Endothelial cell of umbilical vein (primary cell): ENCODE data around the gene FBXO9. TPM values are rescaled to one million over a fixed set of nuclear protein-coding genes. Genes with fewer than 3 reads are reported as not detected.

Experiments used
- BruUV-seq: library from RNA; stranded (reverse); fragments of 400-500 nt; replicated peaks from 2 replicates; lab custom pipeline; 2021; lab: Mats Ljungman, UMichigan
- CTCF ChIA-PET: fragments of 300-600, 350-600 bp; sonication (Branson Sonifier 250); formaldehyde crosslinking; loops from one replicate; lab custom pipeline; 2021; ENCODE audit warnings: antibody characterized with exemption, inconsistent platforms; lab: Charles Lee
- POLR2A ChIA-PET: fragments of 300-600, 350-600 bp; sonication (Branson Sonifier 250); formaldehyde crosslinking; loops from one replicate; lab custom pipeline; 2021; ENCODE audit warnings: antibody characterized with exemption, inconsistent platforms; lab: Charles Lee
- DNase-seq: peaks from one replicate; pipeline ENCODE4 v3.0.0-alpha.2; 2011; ENCODE audit warnings: low read depth, low spot score
- FAIRE-seq: peaks from 2 replicates; lab custom pipeline; 2011; peaks lifted over from hg19 to GRCh38; lab: Jason Lieb, UNC
- H2AFZ ChIP-seq: 2 replicates; pipeline ENCODE4 v1.6.0; 2012; ENCODE audit warnings: low read depth, low read length, control low read depth, inconsistent platforms
- H3K27ac ChIP-seq: 2 replicates; pipeline ENCODE4 v1.5.1; 2011; ENCODE audit warnings: low read depth, mild to moderate bottlenecking, control low read depth, low read length, moderate library complexity; ENCODE audit not compliant: insufficient read depth
- H3K27me3 ChIP-seq, 2 experiments: 2 replicates each; pipeline versions ENCODE4 v1.6.0 to v1.6.1; 2011; ENCODE audit warnings: low read length in 2 of 2, mixed read lengths in 1 of 2; ENCODE audit not compliant: control insufficient read depth in 2 of 2, insufficient read depth in 2 of 2
- H3K36me3 ChIP-seq, 2 experiments: 2 replicates in 1 of 2; 3 replicates in 1 of 2; pipeline ENCODE4 v1.5.1; 2011; ENCODE audit warnings: low read length in 2 of 2, mild to moderate bottlenecking in 1 of 2, moderate library complexity in 1 of 2; ENCODE audit not compliant: control insufficient read depth in 2 of 2, insufficient read depth in 2 of 2; ENCODE audit errors: extremely low read depth in 1 of 2
- H3K4me1 ChIP-seq: 3 replicates; pipeline ENCODE4 v1.5.1; 2011; ENCODE audit warnings: mild to moderate bottlenecking, low read length; ENCODE audit not compliant: control insufficient read depth, insufficient read depth; ENCODE audit errors: extremely low read depth
- H3K4me2 ChIP-seq: 2 replicates; pipeline ENCODE4 v1.6.1; 2011; ENCODE audit warnings: low read length, control low read depth, mixed read lengths; ENCODE audit not compliant: insufficient read depth
- H3K4me3 ChIP-seq, 3 experiments: fragments of 200-600 bp in 1 of 3; sonication (generic), shearing (Covaris generic) in 1 of 3; replicated peaks in 1 of 3; 2 replicates each; pipeline ENCODE4 v1.5.1; 2011 to 2016; ENCODE audit warnings: control low read depth in 3 of 3, low read length in 3 of 3, mild to moderate bottlenecking in 2 of 3, inconsistent platforms in 1 of 3, low read depth in 1 of 3, moderate library complexity in 1 of 3; ENCODE audit not compliant: insufficient read depth in 1 of 3
- H3K79me2 ChIP-seq: 2 replicates; pipeline ENCODE4 v1.6.0; 2012; ENCODE audit warnings: low read length, inconsistent platforms; ENCODE audit not compliant: control insufficient read depth, insufficient read depth
- H3K9ac ChIP-seq: replicated peaks from 2 replicates; pipeline ENCODE3; 2011; ENCODE audit warnings: low read length, control low read depth; ENCODE audit not compliant: insufficient read depth; ENCODE audit errors: extremely low read depth
- H3K9me1 ChIP-seq: replicated peaks from 3 replicates; pipeline ENCODE4 v1.6.0; 2011; ENCODE audit warnings: mild to moderate bottlenecking, low read length; ENCODE audit not compliant: control insufficient read depth, insufficient read depth; ENCODE audit errors: extremely low read depth
- H3K9me3 ChIP-seq: replicated peaks from 2 replicates; pipeline ENCODE4 v1.5.1; 2012; ENCODE audit warnings: low read length, inconsistent platforms; ENCODE audit not compliant: control insufficient read depth, insufficient read depth
- H4K20me1 ChIP-seq: replicated peaks from 2 replicates; pipeline ENCODE3; 2011; ENCODE audit warnings: mild to moderate bottlenecking, low read length; ENCODE audit not compliant: control insufficient read depth, insufficient read depth; ENCODE audit errors: extremely low read depth
- EZH2 ChIP-seq: IDR thresholded peaks from 2 replicates; pipeline ENCODE4 v1.6.1; 2012; ENCODE audit warnings: borderline replicate concordance, low read depth, mild to moderate bottlenecking, moderate library complexity, low read length, inconsistent platforms; ENCODE audit not compliant: severe bottlenecking
- FOS ChIP-seq: IDR thresholded peaks from 2 replicates; pipeline ENCODE4 v1.6.1; 2011; ENCODE audit warnings: mild to moderate bottlenecking, low read length, moderate library complexity, borderline replicate concordance; ENCODE audit not compliant: insufficient read depth
- GATA2 ChIP-seq: IDR thresholded peaks from 2 replicates; pipeline ENCODE4 v1.7.0; 2011; ENCODE audit warnings: low read depth, mild to moderate bottlenecking, moderate library complexity, mixed read lengths, low read length; ENCODE audit not compliant: insufficient read length, insufficient read depth
- JUN ChIP-seq: IDR thresholded peaks from 2 replicates; pipeline ENCODE4 v1.6.1; 2011; ENCODE audit warnings: borderline replicate concordance, low read depth; ENCODE audit not compliant: insufficient read length, insufficient read depth
- MYC ChIP-seq: IDR thresholded peaks from one replicate; pipeline ENCODE4 v1.6.1; 2011; ENCODE audit warnings: mild to moderate bottlenecking, low read depth, low read length
- POLR2A ChIP-seq: IDR thresholded peaks from 2 replicates; pipeline ENCODE4 v1.6.1; 2012; ENCODE audit warnings: low read depth, mild to moderate bottlenecking, control low read depth, low read length
- POLR2AphosphoS5 ChIP-seq: IDR thresholded peaks from 2 replicates; pipeline ENCODE4 v1.6.1; 2012; ENCODE audit warnings: low read depth, mild to moderate bottlenecking, control low read depth, low read length, moderate library complexity; ENCODE audit not compliant: insufficient read depth
- dilution Hi-C: fragments of 300-500 bp; cut with MboI; formaldehyde crosslinking; loops from one replicate; pipeline ENCODE4 v1.15.0; 2019; ENCODE audit warnings: low sequenced_read_pairs; ENCODE audit not compliant: extremely low pct_ligation_motif_present
- intact Hi-C: fragments of 100-400 bp; cut with micrococcal nuclease; formaldehyde crosslinking; loops from one replicate; pipeline ENCODE4 v1.10.0; 2022
- polyA plus RNA-seq, 4 experiments: library from polyadenylated mRNA; depleted of rRNA in 3 of 4; stranded (reverse) in 3 of 4; unstranded in 1 of 4; fragments of >200 nt; gene quantifications; 2 replicates each; pipeline versions ENCODE4 v1.2.1 to v1.2.3, GENCODE V29; 2011 to 2012; ENCODE audit warnings: missing spikeins in 1 of 4
- total RNA-seq: library from RNA; stranded (reverse); gene quantifications from 2 replicates; pipeline ENCODE4 v1.2.3, GENCODE V29; 2021
- TF ChIP-seq, protein P1 (sequence below), 2 donors: IDR thresholded peaks; 1 replicate in 1 of 2; 2 replicates in 1 of 2; pipeline ENCODE4 v1.5.1; 2011; ENCODE audit warnings: low read length in 2 of 2, mild to moderate bottlenecking in 2 of 2, moderate library complexity in 2 of 2, control low read depth in 1 of 2, inconsistent platforms in 1 of 2, low read depth in 1 of 2; ENCODE audit not compliant: insufficient read depth in 1 of 2; ENCODE audit errors: extremely low read depth in 1 of 2
- TF ChIP-seq, protein P2 (sequence below): IDR thresholded peaks from 2 replicates; pipeline ENCODE4 v1.6.1; 2011; ENCODE audit not compliant: insufficient read depth, insufficient read length

Gene FBXO9
- total and polyA plus RNA-seq, 2 donors (not counting 3 experiments of a cell fraction or from before 2014, with no cell fraction given) = 48.1 to 58.9 TPM

DNA sequence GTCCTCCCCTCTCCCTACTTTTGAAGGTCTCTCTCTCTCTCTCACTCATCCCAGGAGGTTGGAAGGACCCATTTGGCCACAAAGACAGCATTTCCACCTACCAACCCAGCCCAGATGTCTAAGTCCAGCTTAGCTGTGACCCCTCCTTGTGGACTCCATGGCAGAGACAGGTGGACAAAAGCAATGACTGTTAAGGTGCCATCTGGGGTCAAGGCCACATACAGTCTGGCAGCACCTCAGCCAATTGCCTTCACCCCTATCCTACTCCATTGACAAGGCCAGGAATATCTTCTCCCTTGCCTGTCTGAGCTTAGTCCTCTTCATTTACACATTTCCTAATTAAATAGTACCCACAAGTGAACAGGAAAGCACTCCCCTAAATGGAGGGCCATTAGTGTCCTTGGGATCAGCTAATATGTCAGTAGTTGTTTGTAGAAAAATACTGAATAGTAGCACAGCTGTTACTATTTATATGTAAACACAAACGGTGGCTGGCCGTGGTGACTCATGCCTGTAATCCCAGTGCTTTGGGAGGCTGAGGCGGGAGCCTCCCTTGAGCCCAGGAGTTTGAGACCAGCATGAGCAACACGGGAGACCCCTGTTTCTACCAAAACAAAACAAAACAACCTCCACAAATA is 54.7 kb downstream of the FBXO9 start:
- Histone ChIP-seq H3K4me1 (no peaks in the 10 kb centered on the region), H2AFZ (no peak overlapping the region), H4K20me1 (no peaks in the 10 kb centered on the region), H3K27me3 (no peaks in the 10 kb centered on the region), H3K27ac (no peak overlapping the region), H3K79me2 (no peaks in the 10 kb centered on the region), H3K9me1 (no peaks in the 10 kb centered on the region), H3K9me3 (no peaks in the 10 kb centered on the region), H3K4me2 (no peak overlapping the region), H3K4me3 (no peak overlapping the region), H3K9ac (no peak overlapping the region), H3K36me3 (no peaks in the 10 kb centered on the region)
- BruUV-seq = no TSS peak
- no peak for FAIRE-seq
- POLR2A ChIA-PET = no interaction called here
- intact Hi-C loops (no loop called here), dilution Hi-C loops (no loop called here)
- DNase-seq = no peak
- CTCF ChIA-PET = interaction anchor here (1.9 kb wide), 1 partner anchor 12 kb away, joined by 5 read pairs; no protein-coding TSS in a partner anchor
- TF ChIP-seq POLR2AphosphoS5 = no peak
- no peak for TF ChIP-seq JUN
- TF ChIP-seq, protein P1, sequence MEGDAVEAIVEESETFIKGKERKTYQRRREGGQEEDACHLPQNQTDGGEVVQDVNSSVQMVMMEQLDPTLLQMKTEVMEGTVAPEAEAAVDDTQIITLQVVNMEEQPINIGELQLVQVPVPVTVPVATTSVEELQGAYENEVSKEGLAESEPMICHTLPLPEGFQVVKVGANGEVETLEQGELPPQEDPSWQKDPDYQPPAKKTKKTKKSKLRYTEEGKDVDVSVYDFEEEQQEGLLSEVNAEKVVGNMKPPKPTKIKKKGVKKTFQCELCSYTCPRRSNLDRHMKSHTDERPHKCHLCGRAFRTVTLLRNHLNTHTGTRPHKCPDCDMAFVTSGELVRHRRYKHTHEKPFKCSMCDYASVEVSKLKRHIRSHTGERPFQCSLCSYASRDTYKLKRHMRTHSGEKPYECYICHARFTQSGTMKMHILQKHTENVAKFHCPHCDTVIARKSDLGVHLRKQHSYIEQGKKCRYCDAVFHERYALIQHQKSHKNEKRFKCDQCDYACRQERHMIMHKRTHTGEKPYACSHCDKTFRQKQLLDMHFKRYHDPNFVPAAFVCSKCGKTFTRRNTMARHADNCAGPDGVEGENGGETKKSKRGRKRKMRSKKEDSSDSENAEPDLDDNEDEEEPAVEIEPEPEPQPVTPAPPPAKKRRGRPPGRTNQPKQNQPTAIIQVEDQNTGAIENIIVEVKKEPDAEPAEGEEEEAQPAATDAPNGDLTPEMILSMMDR (IDR thresholded peaks at IDR 0.05; ENCODE audit: extremely low read depth in 1 of 2, insufficient read depth in 1 of 2, low read depth in 1 of 2, low read length in 2 of 2) = no peak
- TF ChIP-seq, protein P2, sequence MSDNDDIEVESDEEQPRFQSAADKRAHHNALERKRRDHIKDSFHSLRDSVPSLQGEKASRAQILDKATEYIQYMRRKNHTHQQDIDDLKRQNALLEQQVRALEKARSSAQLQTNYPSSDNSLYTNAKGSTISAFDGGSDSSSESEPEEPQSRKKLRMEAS = no peak
- TF ChIP-seq EZH2 = no peak
- TF ChIP-seq MYC = no peak
- TF ChIP-seq POLR2A = no peak
- no peak for TF ChIP-seq FOS
- TF ChIP-seq GATA2 = no peak
